Measurements from ENCODE around the gene TAS2R8.

GRCh38 chr12:10759657-10760056 is 47.4 kb downstream of the TAS2R8 start:
- TF ChIP-seq, protein P1, sequence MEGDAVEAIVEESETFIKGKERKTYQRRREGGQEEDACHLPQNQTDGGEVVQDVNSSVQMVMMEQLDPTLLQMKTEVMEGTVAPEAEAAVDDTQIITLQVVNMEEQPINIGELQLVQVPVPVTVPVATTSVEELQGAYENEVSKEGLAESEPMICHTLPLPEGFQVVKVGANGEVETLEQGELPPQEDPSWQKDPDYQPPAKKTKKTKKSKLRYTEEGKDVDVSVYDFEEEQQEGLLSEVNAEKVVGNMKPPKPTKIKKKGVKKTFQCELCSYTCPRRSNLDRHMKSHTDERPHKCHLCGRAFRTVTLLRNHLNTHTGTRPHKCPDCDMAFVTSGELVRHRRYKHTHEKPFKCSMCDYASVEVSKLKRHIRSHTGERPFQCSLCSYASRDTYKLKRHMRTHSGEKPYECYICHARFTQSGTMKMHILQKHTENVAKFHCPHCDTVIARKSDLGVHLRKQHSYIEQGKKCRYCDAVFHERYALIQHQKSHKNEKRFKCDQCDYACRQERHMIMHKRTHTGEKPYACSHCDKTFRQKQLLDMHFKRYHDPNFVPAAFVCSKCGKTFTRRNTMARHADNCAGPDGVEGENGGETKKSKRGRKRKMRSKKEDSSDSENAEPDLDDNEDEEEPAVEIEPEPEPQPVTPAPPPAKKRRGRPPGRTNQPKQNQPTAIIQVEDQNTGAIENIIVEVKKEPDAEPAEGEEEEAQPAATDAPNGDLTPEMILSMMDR (IDR thresholded peaks at IDR 0.05; ENCODE audit: insufficient read depth, low read length): no peak
- no peak for TF ChIP-seq POLR2AphosphoS5 (IDR thresholded peaks at IDR 0.05; ENCODE audit: low read depth)
